HG03095 (cell line): Measurements from ENCODE around the gene SPINT3.
"Not testable (repeated sequence)": the region's sequence is repeated elsewhere in the genome, so short reads cannot be mapped to it uniquely, and the experiment has no call there.

ENCODE experiments used
- ATAC-seq: cut with Tn5 transposase; IDR thresholded peaks from one replicate; pipeline ENCODE4 v1.9.1; 2021; ENCODE audit warnings: moderate library complexity; ENCODE audit not compliant: unreplicated experiment

Gene SPINT3

GRCh38 chr20:45503403-45503802 is 12.0 kb downstream of the SPINT3 start:
- ATAC-seq = no peak

GRCh38 chr20:45502561-45502960 is 12.9 kb downstream of the SPINT3 start:
- ATAC-seq = no peak

- no peak for ATAC-seq
These were observed 13.8 kb downstream of the SPINT3 start for GRCh38 chr20:45501600-45501999.

GRCh38 chr20:45500022-45500421 is 15.4 kb downstream of the SPINT3 start:
- no peak for ATAC-seq

- no peak for ATAC-seq
These were observed 17.4 kb downstream of the SPINT3 start for GRCh38 chr20:45497971-45498494.

DNA sequence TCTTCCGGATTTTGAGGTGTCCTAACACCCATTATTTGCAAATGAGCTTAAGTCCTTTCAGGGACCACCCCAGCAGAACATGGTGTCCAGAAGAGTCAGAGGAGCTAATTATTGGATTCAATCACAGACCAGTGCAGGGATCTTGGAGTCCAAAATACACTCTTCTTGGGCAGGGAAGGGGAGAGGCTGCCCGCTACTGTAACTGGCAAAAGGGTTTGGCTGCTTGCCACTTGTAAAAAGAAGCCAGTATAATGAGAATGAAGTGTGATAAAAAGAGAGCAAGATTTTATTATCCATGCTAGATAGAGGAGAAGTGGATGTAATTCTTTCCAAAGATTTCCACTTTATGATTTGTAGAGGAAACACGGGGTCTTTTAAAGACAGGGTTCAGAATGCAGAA is 19.3 kb downstream of the SPINT3 start:
- no peak for ATAC-seq

DNA sequence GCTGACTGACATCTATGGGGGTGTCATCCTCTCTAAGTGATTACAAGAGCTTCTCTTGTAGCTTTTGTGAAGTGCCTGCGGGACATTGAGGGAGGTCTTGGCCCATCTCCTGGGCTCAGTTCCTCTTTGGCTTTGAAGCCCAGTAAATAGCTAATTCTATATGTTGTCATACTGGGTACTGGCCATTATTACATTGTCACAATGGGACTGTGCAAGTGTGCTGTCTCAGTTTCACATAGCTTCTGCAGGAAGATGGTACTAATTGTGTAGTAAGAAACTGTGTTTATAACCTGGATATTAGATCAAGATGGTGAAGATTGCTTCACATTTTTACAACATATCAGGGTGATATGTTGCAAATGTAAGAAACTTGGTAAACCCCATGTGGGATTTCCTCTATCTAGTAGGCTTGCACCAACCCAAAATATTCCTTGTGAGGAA is 19.9 kb downstream of the SPINT3 start:
- no peak for ATAC-seq

GRCh38 chr20:45489083-45489531 is 26.3 kb downstream of the SPINT3 start:
- ATAC-seq = no peak

- ATAC-seq = no peak
These were observed 28.2 kb downstream of the SPINT3 start for GRCh38 chr20:45487231-45487635.

DNA sequence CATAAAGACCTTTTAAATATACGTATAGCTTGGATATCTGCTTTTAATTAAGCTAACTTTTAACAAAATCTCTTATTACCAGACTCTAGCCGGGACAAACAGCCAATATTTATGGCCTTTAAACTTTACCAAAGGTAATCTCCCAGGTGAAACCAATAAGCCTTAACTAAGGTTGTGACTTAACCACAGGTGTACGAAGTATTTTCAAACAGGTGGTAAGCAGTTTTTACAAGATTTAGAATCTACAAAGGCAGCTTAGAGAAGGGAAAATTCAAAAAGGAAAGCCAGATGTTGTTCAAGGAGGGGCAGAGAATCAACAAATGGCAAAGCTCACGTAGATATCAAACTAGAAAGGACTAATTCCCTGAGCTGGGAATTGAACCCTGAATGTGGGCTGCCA is 30.0 kb downstream of the SPINT3 start:
- ATAC-seq = no peak

GRCh38 chr20:45484676-45485075 is 30.7 kb downstream of the SPINT3 start:
- no peak for ATAC-seq

GRCh38 chr20:45479822-45480221 is 35.6 kb downstream of the SPINT3 start:
- ATAC-seq = no peak

DNA sequence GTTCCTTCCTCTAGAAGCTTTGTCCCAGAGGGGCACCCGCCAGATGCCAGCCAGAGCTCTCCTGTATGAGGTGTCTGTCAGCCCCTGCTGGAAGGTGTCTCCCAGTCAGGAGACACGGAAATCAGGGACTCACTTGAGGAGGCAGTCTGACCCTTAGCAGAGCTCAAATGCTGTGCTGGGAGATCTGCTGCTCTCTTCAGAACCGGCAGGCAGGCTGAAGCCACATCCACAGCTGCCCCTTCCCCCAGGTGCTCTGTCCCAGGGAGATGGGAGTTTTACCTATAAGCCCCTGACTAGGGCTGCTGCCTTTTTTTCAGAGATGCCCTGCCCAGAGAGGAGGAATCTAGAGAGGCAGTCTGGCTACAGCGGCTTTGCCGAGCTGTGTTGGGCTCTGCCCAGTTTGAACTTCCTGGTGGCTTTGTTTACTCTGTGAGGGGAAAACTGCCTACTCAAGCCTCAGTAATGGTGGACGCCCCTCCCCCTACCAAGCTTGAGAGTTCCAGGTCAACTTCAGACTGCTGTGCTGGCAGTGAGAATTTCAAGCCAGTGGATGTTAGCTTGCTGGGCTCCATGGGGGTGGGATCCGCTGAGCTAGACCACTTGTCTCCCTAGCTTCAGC is 37.8 kb downstream of the SPINT3 start:
- not testable (repeated sequence) for ATAC-seq

DNA sequence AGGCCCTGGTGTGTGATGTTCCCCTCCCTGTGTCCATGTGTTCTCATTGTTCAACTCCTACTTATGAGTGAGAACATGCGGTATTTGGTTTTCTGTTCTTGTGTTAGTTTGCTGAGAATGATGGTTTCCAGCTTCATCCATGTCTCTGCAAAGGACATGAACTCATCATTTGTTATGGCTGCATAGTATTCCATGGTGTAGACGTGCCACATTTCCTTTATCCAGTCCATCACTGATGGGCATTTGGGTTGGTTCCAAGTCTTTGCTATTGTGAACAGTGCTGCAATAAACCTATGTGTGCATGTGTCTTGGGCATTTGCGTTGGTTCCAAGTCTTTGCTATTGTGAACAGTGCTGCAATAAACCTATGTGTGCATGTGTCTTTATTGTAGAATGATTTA is 43.1 kb downstream of the SPINT3 start:
- not testable (repeated sequence) for ATAC-seq

GRCh38 chr20:45470937-45471336 is 44.5 kb downstream of the SPINT3 start:
- ATAC-seq = no peak

DNA sequence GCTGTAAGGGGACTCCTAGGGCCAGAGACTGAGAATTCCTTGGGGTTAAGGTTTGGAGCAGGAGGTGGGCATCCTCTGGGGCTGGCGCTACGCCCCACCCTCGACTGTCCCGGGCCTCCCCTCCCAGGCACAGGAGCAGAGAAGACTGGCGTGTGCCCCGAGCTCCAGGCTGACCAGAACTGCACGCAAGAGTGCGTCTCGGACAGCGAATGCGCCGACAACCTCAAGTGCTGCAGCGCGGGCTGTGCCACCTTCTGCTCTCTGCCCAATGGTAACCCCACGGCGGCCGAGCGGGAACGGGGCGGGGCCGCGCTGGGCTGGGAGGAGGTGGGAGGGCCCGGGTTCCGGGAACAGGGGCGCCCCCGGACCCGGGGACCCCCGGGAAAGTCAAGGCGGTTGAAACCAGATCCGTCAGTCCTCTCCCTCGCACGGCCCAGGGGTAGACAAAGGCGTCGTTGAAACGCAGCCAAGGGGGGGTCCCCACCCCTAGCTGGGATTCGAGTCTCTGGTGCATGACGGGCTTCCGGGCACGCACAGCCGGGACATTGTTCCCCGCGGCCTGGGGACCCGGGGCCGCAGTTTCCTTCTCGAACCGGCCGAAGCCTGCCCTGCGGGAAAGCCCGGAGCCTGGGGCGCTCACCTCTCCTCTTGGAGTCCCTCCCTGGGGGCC is 45.0 kb downstream of the SPINT3 start:
- ATAC-seq = no peak

GRCh38 chr20:45469336-45470261 is 45.8 kb downstream of the SPINT3 start, which contains the start of gene WFDC2:
WFDC2 (plus strand) TSS chr20:45469753; CDS start chr20:45469782, 29 bp downstream.
- ATAC-seq = no peak

DNA sequence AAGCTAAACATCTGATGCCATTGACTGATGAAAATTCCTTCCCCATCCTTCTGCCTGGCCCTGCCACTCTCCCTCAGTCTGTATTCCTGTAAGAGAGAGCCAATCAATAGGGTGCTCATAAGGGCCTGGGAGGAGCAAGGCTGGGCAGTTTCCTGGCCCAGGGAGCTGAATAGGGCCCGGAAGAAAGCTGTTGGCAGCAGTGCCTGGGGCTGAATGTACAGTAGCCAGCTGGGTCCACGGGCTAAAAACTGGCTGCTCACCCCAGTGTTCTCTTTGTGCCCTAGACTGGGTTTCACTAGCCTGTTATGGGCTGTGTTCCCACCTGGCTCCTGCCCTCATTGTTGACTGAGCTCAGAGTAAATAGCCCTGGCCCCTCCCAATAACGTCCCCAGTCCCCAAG is 47.6 kb downstream of the SPINT3 start:
- ATAC-seq = no peak

- no peak for ATAC-seq
These were observed 48.2 kb downstream of the SPINT3 start for GRCh38 chr20:45467172-45467571.

DNA sequence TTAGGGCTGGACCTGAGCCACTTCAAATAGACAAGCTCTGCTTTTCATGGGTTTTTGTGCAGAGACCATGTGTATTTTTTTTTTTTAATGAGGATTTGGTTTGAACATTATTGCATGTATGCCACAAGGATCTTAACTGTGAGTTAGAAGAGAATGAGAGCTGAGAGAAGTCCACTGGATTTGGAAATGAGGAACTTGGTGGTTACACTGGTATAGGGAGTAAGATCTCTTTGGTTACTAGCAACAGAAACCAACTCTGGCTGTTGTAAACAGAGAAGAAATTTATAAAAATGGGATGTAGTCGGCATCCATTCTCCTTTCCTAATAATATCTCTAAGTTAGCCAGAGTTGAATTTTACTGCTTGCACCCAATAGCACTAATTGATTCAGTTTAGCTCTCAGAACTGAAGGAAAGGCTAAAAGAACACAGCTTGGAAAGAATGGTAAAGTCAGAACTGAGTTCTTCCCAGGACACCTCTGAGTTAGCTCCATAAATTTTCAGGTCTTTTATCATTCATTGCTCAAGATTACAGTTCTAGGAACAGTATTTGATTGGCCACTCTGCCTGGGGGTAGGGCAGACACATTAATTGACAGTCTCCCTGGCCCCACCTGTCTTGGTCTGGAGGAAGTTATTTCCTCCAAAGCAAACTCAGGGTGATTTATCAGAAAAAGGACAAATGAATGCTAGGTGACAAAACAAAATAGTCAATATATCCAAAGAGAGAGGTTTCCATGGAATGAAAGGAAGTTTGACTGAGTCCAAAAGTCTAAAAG is 49.7 kb downstream of the SPINT3 start:
- ATAC-seq = no peak
